Astrocyte of the hippocampus (primary cell): ENCODE data around the gene PRR3.
"Not testable (repeated sequence)": the region's sequence is repeated elsewhere in the genome, so short reads cannot be mapped to it uniquely, and the experiment has no call there.

ENCODE experiments used
- DNase-seq: peaks from one replicate; pipeline ENCODE4 v3.0.0; 2011; ENCODE audit warnings: low read depth, low spot score

Gene PRR3

GRCh38 chr6:30556906-30557682 lies at the start of gene PRR3:
Gene PRR3 (plus strand): TSS chr6:30557295. CDS start chr6:30557345, 50 bp downstream.
- DNase-seq: peak; percentile 91

GRCh38 chr6:30507849-30508827 lies 49.0 kb upstream of the PRR3 start:
- DNase-seq: no peak

- no peak for DNase-seq
These were observed 48.0 kb upstream of the PRR3 start for GRCh38 chr6:30508890-30509736.

- no peak for DNase-seq
These were observed 46.5 kb upstream of the PRR3 start for GRCh38 chr6:30510419-30511168.

- no peak for DNase-seq
These were observed 45.9 kb upstream of the PRR3 start for GRCh38 chr6:30511169-30511546.

GRCh38 chr6:30513451-30513850 lies 43.6 kb upstream of the PRR3 start:
- DNase-seq: no peak

GRCh38 chr6:30515106-30515505 lies 42.0 kb upstream of the PRR3 start:
- no peak for DNase-seq

- DNase-seq: peak; percentile 88
These were observed 40.9 kb upstream of the PRR3 start for GRCh38 chr6:30515944-30516753.

- not testable (repeated sequence) for DNase-seq
These were observed 40.4 kb upstream of the PRR3 start for GRCh38 chr6:30516754-30517076.

GRCh38 chr6:30517767-30518504 lies 39.2 kb upstream of the PRR3 start:
- not testable (repeated sequence) for DNase-seq

GRCh38 chr6:30518505-30519145 lies 38.5 kb upstream of the PRR3 start:
- DNase-seq: not testable (repeated sequence)

- DNase-seq: no peak
These were observed 36.6 kb upstream of the PRR3 start for GRCh38 chr6:30520522-30520921.

GRCh38 chr6:30521082-30521481 lies 36.0 kb upstream of the PRR3 start:
- DNase-seq: peak; percentile 37

GRCh38 chr6:30521952-30522351 lies 35.1 kb upstream of the PRR3 start:
- DNase-seq: not testable (repeated sequence)

- not testable (repeated sequence) for DNase-seq
These were observed 30.7 kb upstream of the PRR3 start for GRCh38 chr6:30526444-30526843.

GRCh38 chr6:30529349-30529875 lies 27.7 kb upstream of the PRR3 start:
- not testable (repeated sequence) for DNase-seq

GRCh38 chr6:30530014-30530413 lies 27.1 kb upstream of the PRR3 start:
- DNase-seq: no peak

- DNase-seq: no peak
These were observed 23.4 kb upstream of the PRR3 start for GRCh38 chr6:30533460-30534294.
